CD4-positive, alpha-beta T cell (primary cell): Measurements from ENCODE around the gene HPX. TPM values are rescaled to one million over a fixed set of nuclear protein-coding genes. Genes with fewer than 3 reads are reported as not detected.

Source experiments
- ATAC-seq: fragments of 200-7000 bp; cut with Tn5 transposase; one replicate; pipeline ENCODE4 v1.10.0; 2022; ENCODE audit warnings: mild to moderate bottlenecking; ENCODE audit not compliant: poor library complexity
- CTCF ChIA-PET: fragments of 350-600 bp; sonication (Branson Sonifier 250); formaldehyde crosslinking; loops from one replicate; lab custom pipeline; 2021; ENCODE audit warnings: antibody characterized with exemption, inconsistent platforms; lab: Charles Lee
- POLR2A ChIA-PET: fragments of 350-600 bp; sonication (Branson Sonifier 250); formaldehyde crosslinking; loops from one replicate; lab custom pipeline; 2021; ENCODE audit warnings: antibody characterized with exemption, inconsistent platforms; lab: Charles Lee
- DNase-seq, 14 experiments: peaks; one replicate each; pipeline ENCODE4 v3.0.0-alpha.2; 2013 to 2020; ENCODE audit warnings: mixed read lengths in 2 of 14
- H3K27ac ChIP-seq, 2 donors: one replicate each; pipeline versions ENCODE4 v1.5.1 to v1.7.0; 2013; ENCODE audit warnings: low read length in 2 of 2, low read depth in 1 of 2, mild to moderate bottlenecking in 1 of 2
- H3K27me3 ChIP-seq, 2 experiments: 1 replicate in 1 of 2; 2 replicates in 1 of 2; pipeline versions ENCODE4 v1.6.1 to v1.7.0; 2013; ENCODE audit warnings: low read length in 2 of 2, control low read depth in 1 of 2, mild to moderate bottlenecking in 1 of 2, moderate library complexity in 1 of 2; ENCODE audit not compliant: insufficient read depth in 2 of 2, control insufficient read depth in 1 of 2
- H3K36me3 ChIP-seq: one replicate; pipeline ENCODE4 v1.6.1; 2013; ENCODE audit warnings: low read length, control low read depth; ENCODE audit not compliant: insufficient read depth
- H3K4me1 ChIP-seq: one replicate; pipeline ENCODE4 v1.6.1; 2013; ENCODE audit warnings: low read length, control low read depth; ENCODE audit not compliant: insufficient read depth
- H3K4me3 ChIP-seq: one replicate; pipeline ENCODE4 v1.5.1; 2013; ENCODE audit warnings: mild to moderate bottlenecking, low read length, moderate library complexity
- H3K9me3 ChIP-seq, 2 experiments: 1 replicate in 1 of 2; 2 replicates in 1 of 2; pipeline versions ENCODE4 v1.6.1 to v1.7.0; 2013; ENCODE audit warnings: low read length in 2 of 2, mild to moderate bottlenecking in 2 of 2, control low read depth in 1 of 2, moderate library complexity in 1 of 2; ENCODE audit not compliant: control insufficient read depth in 1 of 2, insufficient read depth in 1 of 2
- H3K27ac Mint-ChIP-seq: one replicate; pipeline ENCODE4 v1.8.0; 2020; ENCODE audit warnings: mixed read lengths
- H3K27me3 Mint-ChIP-seq: one replicate; pipeline ENCODE4 v1.8.0; 2021; ENCODE audit warnings: mixed read lengths
- H3K36me3 Mint-ChIP-seq: one replicate; pipeline ENCODE4 v1.8.0; 2021; ENCODE audit warnings: low read depth, mixed read lengths
- H3K4me1 Mint-ChIP-seq: one replicate; pipeline ENCODE4 v1.8.0; 2021; ENCODE audit warnings: low read depth, mixed read lengths
- H3K4me3 Mint-ChIP-seq: one replicate; pipeline ENCODE4 v1.8.0; 2020; ENCODE audit warnings: mild to moderate bottlenecking, mixed read lengths
- H3K9me3 Mint-ChIP-seq: one replicate; pipeline ENCODE4 v1.8.0; 2020; ENCODE audit warnings: mixed read lengths
- CTCF ChIP-seq: fragments of 200-600 bp; IDR thresholded peaks from one replicate; pipeline ENCODE4 v1.8.0; 2022; ENCODE audit warnings: antibody characterized with exemption, mild to moderate bottlenecking
- intact Hi-C, 2 experiments: fragments of 100-400 bp; cut with DNase I in 1 of 2; cut with micrococcal nuclease in 1 of 2; formaldehyde crosslinking; loops; one replicate each; pipeline versions ENCODE4 v1.15.1 to v1.9.0; 2023 to 2025; cut with DNase I, micrococcal nuclease
- total RNA-seq, 174 experiments: library from RNA in 2 of 174; stranded (reverse) in 2 of 174; gene quantifications; one replicate each; pipeline ENCODE4 v1.2.3 and lab custom pipeline; 2021 to 2026

Gene HPX
- total RNA-seq, 2 experiments from 2014 or later, result 0.52 to 0.87 TPM

GRCh38 chr11:6488342-6488741 lies 47.6 kb upstream of the HPX start:
- DNase-seq, result no peak
- no peak for ATAC-seq
- Histone ChIP-seq H3K36me3 (peaks cover 57% of the 10 kb centered on the region), H3K27ac (no peak overlapping the region), H3K9me3 (no peaks in the 10 kb centered on the region), H3K4me3 (no peak overlapping the region), H3K27me3 (no peaks in the 10 kb centered on the region), H3K4me1 (no peaks in the 10 kb centered on the region)
- no peaks in the 10 kb centered on the region for H3K9me3 Mint-ChIP-seq
- peaks cover 17% of the 10 kb centered on the region for H3K4me1 Mint-ChIP-seq
- H3K4me3 Mint-ChIP-seq, result no peak overlapping the region
- TF ChIP-seq CTCF, result no peak
- H3K27me3 Mint-ChIP-seq, result no peaks in the 10 kb centered on the region
- peaks cover 40% of the 10 kb centered on the region for H3K36me3 Mint-ChIP-seq
- H3K27ac Mint-ChIP-seq, result no peak overlapping the region
- POLR2A ChIA-PET, result interaction anchor here (0.9 kb wide), 1 partner anchor 38 kb away, joined by 3 read pairs; no protein-coding TSS in a partner anchor
- CTCF ChIA-PET, result no interaction called here
- intact Hi-C loops, result no loop called here

DNA sequence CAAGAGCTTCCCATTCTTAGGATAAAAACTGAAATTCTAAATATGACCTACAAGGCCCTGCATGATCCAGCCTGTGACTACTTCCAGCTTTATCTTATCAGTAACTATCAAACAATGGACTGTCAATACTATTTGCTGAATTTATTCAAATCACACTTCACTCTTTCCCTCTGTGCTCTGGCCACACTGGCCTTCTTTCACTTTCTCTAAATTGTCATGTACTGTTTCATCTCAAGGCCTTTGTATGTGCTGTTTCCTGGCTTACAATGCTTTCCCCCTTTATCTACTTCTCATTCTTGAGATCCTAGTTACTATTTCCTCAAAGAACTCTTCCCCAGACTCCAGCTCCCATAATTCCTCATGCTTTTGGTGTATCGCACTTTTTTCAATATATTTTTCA lies 46.2 kb upstream of the HPX start:
- Mint-ChIP-seq H3K4me3 (no peak overlapping the region), H3K36me3 (peaks cover 40% of the 10 kb centered on the region), H3K27me3 (no peaks in the 10 kb centered on the region), H3K9me3 (no peaks in the 10 kb centered on the region), H3K4me1 (peaks cover 22% of the 10 kb centered on the region), H3K27ac (no peak overlapping the region)
- Histone ChIP-seq H3K4me3 (no peak overlapping the region), H3K4me1 (peaks cover 11% of the 10 kb centered on the region), H3K9me3 (no peaks in the 10 kb centered on the region), H3K27me3 (no peaks in the 10 kb centered on the region), H3K36me3 (peaks cover 61% of the 10 kb centered on the region), H3K27ac (no peak overlapping the region)
- intact Hi-C loops, result no loop called here
- CTCF ChIA-PET, result interaction anchor here (1.1 kb wide), 1 partner anchor 84 kb away, joined by 3 read pairs; no protein-coding TSS in a partner anchor
- ATAC-seq (no peak), DNase-seq (no peak)
- POLR2A ChIA-PET, result interaction anchor here (0.8 to 1.5 kb wide), 2 partner anchors 90 to 125 kb away, joined by 3 read pairs; partner anchors contain the start of gene TAF10
- no peak for TF ChIP-seq CTCF

DNA sequence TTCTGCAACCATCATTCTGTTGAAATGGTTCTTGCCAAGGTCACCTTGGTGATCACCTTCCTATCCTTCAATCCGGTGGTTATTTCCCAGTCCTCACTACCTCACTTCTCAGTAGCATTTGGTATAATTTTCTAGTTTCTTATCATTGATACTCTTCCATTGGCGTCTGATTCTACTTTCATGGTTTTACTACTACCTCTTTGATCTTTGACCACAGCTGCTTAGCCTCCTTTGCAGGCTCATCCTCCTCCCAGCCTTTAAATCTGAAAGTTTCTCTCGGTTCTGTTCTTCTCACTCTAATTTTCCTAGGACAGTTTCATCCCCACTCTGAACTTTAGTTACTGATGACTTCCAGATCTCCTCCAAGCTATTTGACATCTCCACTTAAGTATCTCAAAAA lies 45.5 kb upstream of the HPX start:
- ChIA-PET CTCF (interaction anchor here (1.1 kb wide), 1 partner anchor 83 kb away, joined by 3 read pairs; no protein-coding TSS in a partner anchor), POLR2A (interaction anchor here (0.8 to 1.6 kb wide), 4 partner anchors 13 to 125 kb away, joined by 3 read pairs; partner anchors contain the start of genes TAF10 and TRIM3)
- no peak overlapping the region for H3K27ac ChIP-seq
- no peaks in the 10 kb centered on the region for H3K9me3 ChIP-seq
- H3K27me3 ChIP-seq, result no peaks in the 10 kb centered on the region
- no peak for TF ChIP-seq CTCF
- H3K36me3 Mint-ChIP-seq, result peaks cover 41% of the 10 kb centered on the region
- H3K9me3 Mint-ChIP-seq, result no peaks in the 10 kb centered on the region
- peaks cover 17% of the 10 kb centered on the region for H3K4me1 ChIP-seq
- peaks cover 29% of the 10 kb centered on the region for H3K4me1 Mint-ChIP-seq
- DNase-seq (no peak), ATAC-seq (no peak)
- H3K4me3 Mint-ChIP-seq, result no peak overlapping the region
- intact Hi-C loops, result no loop called here
- H3K27ac Mint-ChIP-seq, result no peak overlapping the region
- H3K36me3 ChIP-seq, result peaks cover 61% of the 10 kb centered on the region
- no peaks in the 10 kb centered on the region for H3K27me3 Mint-ChIP-seq
- no peak overlapping the region for H3K4me3 ChIP-seq
